Liver (tissue), 9 donors: ENCODE results near the gene MAP10. TPM values are rescaled to one million over a fixed set of nuclear protein-coding genes. Genes with fewer than 3 reads are reported as not detected.

Experiments used
- DNase-seq: peaks from one replicate; pipeline ENCODE4 v3.0.0-alpha.2; 2017; ENCODE audit warnings: low spot score
- H3K27ac ChIP-seq, 2 donors: one replicate each; pipeline ENCODE4 v1.7.0; 2013; ENCODE audit warnings: inconsistent platforms in 2 of 2, low read length in 2 of 2, control low read depth in 1 of 2, low read depth in 1 of 2, mild to moderate bottlenecking in 1 of 2
- H3K27me3 ChIP-seq, 4 donors: one replicate each; pipeline versions ENCODE4 v1.6.1 to v1.7.0; 2013; ENCODE audit warnings: low read length in 3 of 4, inconsistent platforms in 1 of 4, mild to moderate bottlenecking in 1 of 4, moderate library complexity in 1 of 4; ENCODE audit not compliant: control insufficient read depth in 4 of 4, insufficient read depth in 4 of 4
- H3K36me3 ChIP-seq, 4 donors: one replicate each; pipeline versions ENCODE4 v1.6.1 to v1.7.0; 2013; ENCODE audit warnings: low read length in 3 of 4, mild to moderate bottlenecking in 3 of 4, low read depth in 1 of 4, moderate library complexity in 1 of 4; ENCODE audit not compliant: control insufficient read depth in 4 of 4, insufficient read depth in 3 of 4
- H3K4me1 ChIP-seq, 4 donors: one replicate each; pipeline versions ENCODE4 v1.6.1 to v1.7.0; 2013; ENCODE audit warnings: low read length in 3 of 4, mild to moderate bottlenecking in 3 of 4, moderate library complexity in 1 of 4; ENCODE audit not compliant: control insufficient read depth in 4 of 4, insufficient read depth in 4 of 4
- H3K4me3 ChIP-seq, 3 donors: one replicate each; pipeline versions ENCODE4 v1.6.1 to v1.7.0; 2013; ENCODE audit warnings: low read length in 3 of 3, control low read depth in 1 of 3, low read depth in 1 of 3, mild to moderate bottlenecking in 1 of 3
- H3K9ac ChIP-seq, 2 donors: one replicate each; pipeline ENCODE4 v1.7.0; 2013; ENCODE audit warnings: low read length in 2 of 2, mild to moderate bottlenecking in 2 of 2, moderate library complexity in 2 of 2, control low read depth in 1 of 2, low read depth in 1 of 2
- H3K9me3 ChIP-seq, 4 donors: one replicate each; pipeline versions ENCODE4 v1.6.1 to v1.7.0; 2013; ENCODE audit warnings: low read length in 3 of 4; ENCODE audit not compliant: control insufficient read depth in 4 of 4
- ATF3 ChIP-seq: IDR thresholded peaks from 2 replicates; pipeline ENCODE4 v1.6.1; 2016; ENCODE audit warnings: antibody characterized with exemption
- CTCF ChIP-seq: fragments of 150-350 bp; IDR thresholded peaks from 2 replicates; pipeline ENCODE4 v1.5.1; 2017; ENCODE audit warnings: improper control_type of control experiment, low read depth, low read length; ENCODE audit not compliant: missing input control
- EGR1 ChIP-seq, 2 donors: IDR thresholded peaks; 2 replicates each; pipeline ENCODE4 v1.6.1; 2016 to 2018; ENCODE audit warnings: antibody characterized with exemption in 2 of 2, low read depth in 2 of 2
- FOXA1 ChIP-seq: IDR thresholded peaks from 2 replicates; pipeline ENCODE4 v1.6.1; 2016; ENCODE audit warnings: antibody characterized with exemption
- FOXA2 ChIP-seq: IDR thresholded peaks from 2 replicates; pipeline ENCODE4 v1.6.1; 2016; ENCODE audit warnings: antibody characterized with exemption
- GABPA ChIP-seq, 2 donors: IDR thresholded peaks in 1 of 2; conservative IDR thresholded peaks in 1 of 2; 2 replicates each; pipeline ENCODE4 v1.6.1; 2016; ENCODE audit warnings: antibody characterized with exemption in 2 of 2, mild to moderate bottlenecking in 1 of 2, moderate library complexity in 1 of 2
- HNF4A ChIP-seq, 2 donors: conservative IDR thresholded peaks; 2 replicates each; pipeline ENCODE4 v1.6.1; 2016; ENCODE audit warnings: antibody characterized with exemption in 2 of 2, mild to moderate bottlenecking in 2 of 2
- HNF4G ChIP-seq: IDR thresholded peaks from 2 replicates; pipeline ENCODE4 v1.6.1; 2016; ENCODE audit warnings: antibody characterized with exemption
- JUND ChIP-seq, 2 donors: IDR thresholded peaks; 2 replicates each; pipeline ENCODE4 v1.6.1; 2016; ENCODE audit warnings: antibody characterized with exemption in 2 of 2
- MAX ChIP-seq: IDR thresholded peaks from 2 replicates; pipeline ENCODE4 v1.6.1; 2016; ENCODE audit warnings: antibody characterized with exemption
- NR2F2 ChIP-seq: IDR thresholded peaks from 2 replicates; pipeline ENCODE4 v1.6.1; 2016; ENCODE audit warnings: antibody characterized with exemption
- RAD21 ChIP-seq, 2 donors: IDR thresholded peaks; 2 replicates each; pipeline ENCODE4 v1.6.1; 2016; ENCODE audit warnings: antibody characterized with exemption in 2 of 2, mild to moderate bottlenecking in 2 of 2
- REST ChIP-seq: IDR thresholded peaks from 2 replicates; pipeline ENCODE4 v1.6.1; 2016; ENCODE audit warnings: antibody characterized with exemption, mild to moderate bottlenecking
- RXRA ChIP-seq, 2 donors: IDR thresholded peaks; 2 replicates each; pipeline ENCODE4 v1.6.1; 2017 to 2018; ENCODE audit warnings: antibody characterized with exemption in 2 of 2, mild to moderate bottlenecking in 1 of 2
- SP1 ChIP-seq: IDR thresholded peaks from 2 replicates; pipeline ENCODE4 v1.6.1; 2018; ENCODE audit warnings: antibody characterized with exemption, mild to moderate bottlenecking
- TAF1 ChIP-seq: conservative IDR thresholded peaks from 2 replicates; pipeline ENCODE4 v1.6.1; 2016; ENCODE audit warnings: antibody characterized with exemption, mild to moderate bottlenecking
- YY1 ChIP-seq: IDR thresholded peaks from 2 replicates; pipeline ENCODE4 v1.6.1; 2016; ENCODE audit warnings: antibody characterized with exemption, mild to moderate bottlenecking
- ZBTB33 ChIP-seq: IDR thresholded peaks from 2 replicates; pipeline ENCODE4 v1.6.1; 2016; ENCODE audit warnings: antibody characterized with exemption
- WGBS: extraction: QIAGEN DNeasy Blood & Tissue Kit; methylation state at CpG from one replicate; pipeline ENCODE4 v1.1.7; 2013; 5-methylcytosine and 5-hydroxymethylcytosine counted together
- polyA plus RNA-seq, 2 donors: library from polyadenylated mRNA; stranded (reverse) in 1 of 2; unstranded in 1 of 2; fragments of 200-250 nt in 1 of 2; fragments of >200 nt in 1 of 2; fragmentation: Nextera tagmentation in 1 of 2; extraction: Ambion mirVana in 1 of 2; gene quantifications; one replicate each; pipeline versions ENCODE4 v1.2.1 to v1.2.3, GENCODE V29; 2013 to 2015
- total RNA-seq, 2 donors: library from RNA; depleted of rRNA; stranded (reverse); fragments of >200 nt; gene quantifications; one replicate each; pipeline ENCODE4 v1.2.3, GENCODE V29; 2014
- donor health status: healthy.
- donor health status: healthy.
- donor health status: healthy.
- donor health status: healthy.
- donor health status: healthy.

Gene MAP10
- total and polyA plus RNA-seq, 4 donors: 0.96 to 2.7 (median 1.8) TPM

DNA sequence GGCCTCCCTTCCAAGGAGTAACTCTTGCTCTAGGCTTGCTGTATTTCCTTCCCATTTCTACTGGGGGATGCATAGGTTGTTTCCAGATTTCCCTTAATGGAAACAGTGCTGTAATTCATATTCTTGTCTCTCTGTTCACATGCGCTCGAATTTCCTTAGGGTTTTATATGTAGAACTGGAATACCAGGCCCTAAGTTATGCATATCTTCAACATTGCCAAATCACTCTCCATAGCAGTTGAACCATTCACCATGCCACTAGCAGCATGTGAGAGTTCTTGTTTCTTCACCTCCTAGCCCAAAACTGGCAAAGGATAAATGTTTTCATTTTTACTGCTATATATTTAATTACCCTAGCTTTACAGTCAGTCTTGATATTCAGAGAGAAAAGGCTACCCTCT, 12.8 kb downstream of the MAP10 start:
- no peak overlapping the region for H3K27ac ChIP-seq
- no peak for DNase-seq
- no peaks in the 10 kb centered on the region for H3K9me3 ChIP-seq
- TF ChIP-seq JUND (IDR thresholded peaks at IDR 0.05) (no peak), FOXA2 (no peak), REST (no peak), RXRA (IDR thresholded peaks at IDR 0.05) (no peak), HNF4A (conservative IDR thresholded peaks at IDR 0.05) (no peak), GABPA (IDR thresholded peaks at IDR 0.05 in 1 of 2, conservative IDR thresholded peaks at IDR 0.05 in 1 of 2) (no peak), YY1 (no peak), FOXA1 (no peak), SP1 (no peak), RAD21 (IDR thresholded peaks at IDR 0.05) (no peak), EGR1 (IDR thresholded peaks at IDR 0.05; ENCODE audit: low read depth in 2 of 2) (no peak), ZBTB33 (no peak), MAX (no peak), NR2F2 (no peak), HNF4G (no peak), TAF1 (no peak)
- H3K9ac ChIP-seq: no peak overlapping the region
- 91% methylated on average over 2 of the region's 2 CpGs for WGBS
- H3K27me3 ChIP-seq: no peaks in the 10 kb centered on the region
- H3K4me1 ChIP-seq: no peaks in the 10 kb centered on the region
- H3K36me3 ChIP-seq: no peaks in the 10 kb centered on the region
- no peak overlapping the region for H3K4me3 ChIP-seq

DNA sequence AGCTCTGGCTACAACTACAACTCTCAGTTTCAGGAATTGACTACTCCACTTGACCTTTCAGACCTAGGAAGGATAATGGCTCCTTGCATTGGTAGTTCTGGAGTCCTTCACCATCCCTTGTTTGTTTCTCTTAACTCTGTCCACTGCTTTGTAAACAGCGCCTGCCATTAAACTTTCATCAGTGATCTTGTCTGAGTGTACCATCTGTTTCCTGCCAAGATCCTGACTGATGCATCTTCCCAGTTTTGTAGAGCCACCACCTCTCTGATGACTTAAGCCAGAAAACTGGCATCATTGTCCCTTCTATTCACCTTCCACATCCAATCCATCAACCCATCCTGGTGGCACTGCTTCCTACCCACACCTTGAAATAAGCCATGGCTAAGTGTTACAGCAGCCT, 15.2 kb downstream of the MAP10 start:
- WGBS: 91% methylated on average over 1 of the region's 1 CpG
- Histone ChIP-seq H3K4me3 (no peak overlapping the region), H3K27me3 (no peaks in the 10 kb centered on the region), H3K4me1 (no peaks in the 10 kb centered on the region), H3K9ac (no peak overlapping the region), H3K9me3 (no peaks in the 10 kb centered on the region), H3K36me3 (no peaks in the 10 kb centered on the region), H3K27ac (no peak overlapping the region)
- DNase-seq: no peak
- no peak for TF ChIP-seq FOXA2
- no peak for TF ChIP-seq FOXA1
- TF ChIP-seq HNF4G: no peak
- TF ChIP-seq YY1: no peak
- no peak for TF ChIP-seq GABPA (IDR thresholded peaks at IDR 0.05 in 1 of 2, conservative IDR thresholded peaks at IDR 0.05 in 1 of 2)
- TF ChIP-seq CTCF: no peak
- no peak for TF ChIP-seq EGR1 (IDR thresholded peaks at IDR 0.05; ENCODE audit: low read depth in 2 of 2)
- no peak for TF ChIP-seq REST
- no peak for TF ChIP-seq NR2F2
- no peak for TF ChIP-seq TAF1
- TF ChIP-seq ATF3: no peak
- TF ChIP-seq SP1: no peak
- no peak for TF ChIP-seq RAD21 (IDR thresholded peaks at IDR 0.05)
- TF ChIP-seq ZBTB33: no peak
- no peak for TF ChIP-seq MAX
- TF ChIP-seq RXRA (IDR thresholded peaks at IDR 0.05): no peak
